CD4-positive, alpha-beta T cell (primary cell): ENCODE measurements around the gene TMEM100. TPM values are rescaled to one million over a fixed set of nuclear protein-coding genes. Genes with fewer than 3 reads are reported as not detected.
A peak's percentile ranks its signal among the peaks of the same experiment; 100 is the strongest.

Experiments used
- ATAC-seq: fragments of 200-7000 bp; cut with Tn5 transposase; one replicate; pipeline ENCODE4 v1.10.0; 2022; ENCODE audit warnings: mild to moderate bottlenecking; ENCODE audit not compliant: poor library complexity
- CTCF ChIA-PET: fragments of 350-600 bp; sonication (Branson Sonifier 250); formaldehyde crosslinking; loops from one replicate; lab custom pipeline; 2021; ENCODE audit warnings: antibody characterized with exemption, inconsistent platforms; lab: Charles Lee
- POLR2A ChIA-PET: fragments of 350-600 bp; sonication (Branson Sonifier 250); formaldehyde crosslinking; loops from one replicate; lab custom pipeline; 2021; ENCODE audit warnings: antibody characterized with exemption, inconsistent platforms; lab: Charles Lee
- DNase-seq, 14 experiments: peaks; one replicate each; pipeline ENCODE4 v3.0.0-alpha.2; 2013 to 2020; ENCODE audit warnings: mixed read lengths in 2 of 14
- H3K27ac ChIP-seq, 2 donors: one replicate each; pipeline versions ENCODE4 v1.5.1 to v1.7.0; 2013; ENCODE audit warnings: low read length in 2 of 2, low read depth in 1 of 2, mild to moderate bottlenecking in 1 of 2
- H3K27me3 ChIP-seq, 2 experiments: 1 replicate in 1 of 2; 2 replicates in 1 of 2; pipeline versions ENCODE4 v1.6.1 to v1.7.0; 2013; ENCODE audit warnings: low read length in 2 of 2, control low read depth in 1 of 2, mild to moderate bottlenecking in 1 of 2, moderate library complexity in 1 of 2; ENCODE audit not compliant: insufficient read depth in 2 of 2, control insufficient read depth in 1 of 2
- H3K36me3 ChIP-seq: one replicate; pipeline ENCODE4 v1.6.1; 2013; ENCODE audit warnings: low read length, control low read depth; ENCODE audit not compliant: insufficient read depth
- H3K4me1 ChIP-seq: one replicate; pipeline ENCODE4 v1.6.1; 2013; ENCODE audit warnings: low read length, control low read depth; ENCODE audit not compliant: insufficient read depth
- H3K4me3 ChIP-seq: one replicate; pipeline ENCODE4 v1.5.1; 2013; ENCODE audit warnings: mild to moderate bottlenecking, low read length, moderate library complexity
- H3K9me3 ChIP-seq, 2 experiments: 1 replicate in 1 of 2; 2 replicates in 1 of 2; pipeline versions ENCODE4 v1.6.1 to v1.7.0; 2013; ENCODE audit warnings: low read length in 2 of 2, mild to moderate bottlenecking in 2 of 2, control low read depth in 1 of 2, moderate library complexity in 1 of 2; ENCODE audit not compliant: control insufficient read depth in 1 of 2, insufficient read depth in 1 of 2
- H3K27ac Mint-ChIP-seq: one replicate; pipeline ENCODE4 v1.8.0; 2020; ENCODE audit warnings: mixed read lengths
- H3K27me3 Mint-ChIP-seq: one replicate; pipeline ENCODE4 v1.8.0; 2021; ENCODE audit warnings: mixed read lengths
- H3K36me3 Mint-ChIP-seq: one replicate; pipeline ENCODE4 v1.8.0; 2021; ENCODE audit warnings: low read depth, mixed read lengths
- H3K4me1 Mint-ChIP-seq: one replicate; pipeline ENCODE4 v1.8.0; 2021; ENCODE audit warnings: low read depth, mixed read lengths
- H3K4me3 Mint-ChIP-seq: one replicate; pipeline ENCODE4 v1.8.0; 2020; ENCODE audit warnings: mild to moderate bottlenecking, mixed read lengths
- H3K9me3 Mint-ChIP-seq: one replicate; pipeline ENCODE4 v1.8.0; 2020; ENCODE audit warnings: mixed read lengths
- intact Hi-C, 2 experiments: fragments of 100-400 bp; cut with DNase I in 1 of 2; cut with micrococcal nuclease in 1 of 2; formaldehyde crosslinking; loops; one replicate each; pipeline versions ENCODE4 v1.15.1 to v1.9.0; 2023 to 2025; cut with DNase I, micrococcal nuclease
- total RNA-seq, 174 experiments: library from RNA in 2 of 174; stranded (reverse) in 2 of 174; gene quantifications; one replicate each; pipeline ENCODE4 v1.2.3 and lab custom pipeline; 2021 to 2026
- TF ChIP-seq, protein P1 (sequence below): fragments of 200-600 bp; IDR thresholded peaks from one replicate; pipeline ENCODE4 v1.8.0; 2022; ENCODE audit warnings: antibody characterized with exemption, mild to moderate bottlenecking

The TMEM100 gene
- total RNA-seq, 2 experiments from 2014 or later = not detected

DNA sequence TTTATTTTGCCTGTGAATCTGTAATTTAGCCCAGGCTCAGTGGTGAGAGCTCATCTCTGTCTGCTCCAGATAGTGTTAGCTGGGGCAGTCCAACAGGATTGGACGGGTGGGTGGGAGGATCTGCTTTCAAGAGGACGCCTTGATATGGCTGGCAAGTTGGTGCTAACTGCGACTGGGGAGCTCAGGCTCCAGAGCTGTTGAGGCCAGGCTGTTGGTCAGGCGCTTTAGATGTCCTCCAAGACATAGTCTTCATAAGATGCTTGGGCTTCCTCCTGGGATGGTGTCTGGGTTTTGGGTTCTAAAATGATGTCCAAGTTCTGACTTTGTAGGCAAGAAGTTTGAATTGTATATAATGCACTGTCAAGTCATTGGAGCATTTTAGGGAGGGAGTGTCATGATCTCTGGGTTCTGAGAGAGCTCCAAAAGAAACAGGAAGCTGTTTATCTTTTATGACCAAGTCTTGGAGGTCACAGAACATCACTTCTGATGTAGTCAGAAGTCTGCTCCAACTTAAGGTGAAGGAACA, 15.4 kb upstream of the TMEM100 start:
- peaks cover 18% of the 10 kb centered on the region for H3K27me3 Mint-ChIP-seq
- TF ChIP-seq, protein P1, sequence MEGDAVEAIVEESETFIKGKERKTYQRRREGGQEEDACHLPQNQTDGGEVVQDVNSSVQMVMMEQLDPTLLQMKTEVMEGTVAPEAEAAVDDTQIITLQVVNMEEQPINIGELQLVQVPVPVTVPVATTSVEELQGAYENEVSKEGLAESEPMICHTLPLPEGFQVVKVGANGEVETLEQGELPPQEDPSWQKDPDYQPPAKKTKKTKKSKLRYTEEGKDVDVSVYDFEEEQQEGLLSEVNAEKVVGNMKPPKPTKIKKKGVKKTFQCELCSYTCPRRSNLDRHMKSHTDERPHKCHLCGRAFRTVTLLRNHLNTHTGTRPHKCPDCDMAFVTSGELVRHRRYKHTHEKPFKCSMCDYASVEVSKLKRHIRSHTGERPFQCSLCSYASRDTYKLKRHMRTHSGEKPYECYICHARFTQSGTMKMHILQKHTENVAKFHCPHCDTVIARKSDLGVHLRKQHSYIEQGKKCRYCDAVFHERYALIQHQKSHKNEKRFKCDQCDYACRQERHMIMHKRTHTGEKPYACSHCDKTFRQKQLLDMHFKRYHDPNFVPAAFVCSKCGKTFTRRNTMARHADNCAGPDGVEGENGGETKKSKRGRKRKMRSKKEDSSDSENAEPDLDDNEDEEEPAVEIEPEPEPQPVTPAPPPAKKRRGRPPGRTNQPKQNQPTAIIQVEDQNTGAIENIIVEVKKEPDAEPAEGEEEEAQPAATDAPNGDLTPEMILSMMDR = no peak
- no peak for ATAC-seq

DNA sequence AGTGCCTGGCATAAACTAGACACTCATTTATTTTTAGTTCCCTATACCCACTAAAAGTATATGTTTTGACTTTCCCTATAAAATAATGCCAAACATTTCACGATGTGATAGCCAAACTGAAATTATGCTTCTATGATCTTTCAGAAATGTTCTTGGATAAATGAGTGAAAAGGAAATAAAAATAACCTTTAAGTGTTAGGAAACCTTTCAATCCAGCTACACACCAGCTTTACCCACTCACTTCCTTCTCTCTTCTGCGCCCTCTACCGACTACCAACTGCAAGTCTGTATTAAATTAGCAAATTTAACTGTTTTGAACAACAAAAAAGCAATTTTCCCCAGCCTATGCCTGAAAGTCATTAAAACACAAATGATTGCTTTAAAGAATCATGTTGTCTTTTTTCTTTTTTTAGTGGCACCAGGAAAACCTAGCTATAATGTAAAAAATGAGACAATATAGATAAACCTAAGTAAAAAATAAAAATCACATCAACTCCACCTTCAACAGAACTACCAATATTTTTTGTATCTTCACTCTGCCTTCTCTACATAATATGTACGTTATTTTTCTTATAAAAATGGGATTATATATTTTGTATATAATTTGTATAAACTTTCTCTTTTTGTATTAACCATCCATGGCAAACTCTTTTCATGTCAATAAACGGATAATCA, 13.2 kb upstream of the TMEM100 start:
- POLR2A ChIA-PET = no interaction called here
- no peak for ATAC-seq
- Mint-ChIP-seq H3K9me3 (no peaks in the 10 kb centered on the region), H3K36me3 (no peaks in the 10 kb centered on the region), H3K27me3 (peaks cover 17% of the 10 kb centered on the region), H3K27ac (no peak overlapping the region), H3K4me3 (no peak overlapping the region), H3K4me1 (no peaks in the 10 kb centered on the region)
- intact Hi-C loops = loop anchor here in 1 of 2 experiments (10.0 kb wide), 1 partner anchor 979 kb away; no protein-coding TSS in a partner anchor
- H3K27ac ChIP-seq = no peak overlapping the region
- H3K4me1 ChIP-seq = no peaks in the 10 kb centered on the region
- H3K27me3 ChIP-seq = peaks cover 0 to 3% of the 10 kb centered on the region in 2 experiments
- H3K4me3 ChIP-seq = no peak overlapping the region
- peak in 8 of 14 experiments; percentile 4 to 62 (median 22) for DNase-seq
- CTCF ChIA-PET = interaction anchor here (1.1 to 1.2 kb wide), 2 partner anchors 13 to 18 kb away, joined by 5 to 6 read pairs; partner anchors contain the start of gene TMEM100
- H3K36me3 ChIP-seq = no peaks in the 10 kb centered on the region
- TF ChIP-seq, protein P1 = peak; percentile 76
- H3K9me3 ChIP-seq = no peaks in the 10 kb centered on the region

More for the DNA sequence above, 15.4 kb upstream of the TMEM100 start:
- Histone ChIP-seq H3K27ac (no peak overlapping the region), H3K27me3 (peaks cover 0 to 3% of the 10 kb centered on the region in 2 experiments), H3K4me1 (no peaks in the 10 kb centered on the region), H3K9me3 (no peaks in the 10 kb centered on the region), H3K36me3 (no peaks in the 10 kb centered on the region), H3K4me3 (no peak overlapping the region)
- ChIA-PET POLR2A (no interaction called here), CTCF (interaction anchor here (1.4 to 2.0 kb wide), 2 partner anchors 12 to 20 kb away, joined by 4 to 6 read pairs; partner anchors contain the start of gene PCTP)
- Mint-ChIP-seq H3K36me3 (no peaks in the 10 kb centered on the region), H3K9me3 (no peaks in the 10 kb centered on the region), H3K27ac (no peak overlapping the region), H3K4me1 (no peaks in the 10 kb centered on the region), H3K4me3 (no peak overlapping the region)
- no peak for DNase-seq
- intact Hi-C loops = loop anchor here in 1 of 2 experiments (10.0 kb wide), 1 partner anchor 977 kb away; no protein-coding TSS in a partner anchor

DNA sequence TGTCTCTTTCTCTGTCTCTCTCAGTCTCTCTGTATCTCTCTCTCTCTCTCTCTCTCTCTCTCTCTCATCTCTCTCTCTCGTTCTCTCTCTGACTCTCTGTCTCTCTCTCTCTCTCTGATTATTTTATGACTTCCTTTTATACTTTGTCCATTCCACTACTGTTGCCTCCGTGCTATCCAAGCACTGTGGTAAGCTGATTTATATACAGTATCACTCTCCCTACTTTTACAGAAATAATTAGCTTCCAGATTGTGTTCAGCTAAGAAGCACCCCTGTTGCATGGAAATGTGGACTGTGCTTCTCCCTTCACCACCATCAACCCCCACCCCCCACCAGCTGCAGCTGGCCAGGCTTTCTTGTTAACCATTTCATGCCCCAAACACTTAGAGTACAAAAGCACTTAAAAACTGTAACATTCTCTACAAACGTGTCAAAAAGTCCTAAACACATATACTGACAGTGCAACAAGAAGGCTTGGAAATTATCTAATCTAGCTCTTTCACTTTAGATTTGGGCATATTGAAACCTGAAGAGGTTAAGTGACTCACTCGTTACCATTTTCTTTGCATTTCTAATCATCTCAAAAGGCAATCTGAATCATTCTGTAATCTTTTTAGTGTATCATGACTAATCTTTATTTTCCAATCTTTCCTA, 11.6 kb upstream of the TMEM100 start:
- H3K36me3 Mint-ChIP-seq = no peaks in the 10 kb centered on the region
- Histone ChIP-seq H3K9me3 (no peaks in the 10 kb centered on the region), H3K4me3 (no peak overlapping the region), H3K27ac (no peak overlapping the region), H3K27me3 (peaks cover 0 to 3% of the 10 kb centered on the region in 2 experiments), H3K4me1 (no peaks in the 10 kb centered on the region), H3K36me3 (no peaks in the 10 kb centered on the region)
- intact Hi-C loops = loop anchor here in 1 of 2 experiments (10.0 kb wide), 1 partner anchor 981 kb away; no protein-coding TSS in a partner anchor
- DNase-seq = no peak
- H3K4me1 Mint-ChIP-seq = no peaks in the 10 kb centered on the region
- ChIA-PET POLR2A (no interaction called here), CTCF (no interaction called here)
- no peak overlapping the region for H3K4me3 Mint-ChIP-seq
- no peak overlapping the region for H3K27ac Mint-ChIP-seq
- H3K9me3 Mint-ChIP-seq = no peaks in the 10 kb centered on the region
- H3K27me3 Mint-ChIP-seq = peaks cover 24% of the 10 kb centered on the region
- TF ChIP-seq, protein P1 = no peak
- no peak for ATAC-seq
